H54 (cell line): Measurements from ENCODE around the gene TRPM3.

Experiments used
- DNase-seq: peaks from one replicate; pipeline ENCODE4 v3.0.0; 2011; ENCODE audit warnings: low spot score, mixed read lengths; ENCODE audit not compliant: insufficient read length
- FAIRE-seq: peaks from 3 replicates; lab custom pipeline; 2011; peaks lifted over from hg19 to GRCh38; lab: Jason Lieb, UNC
- POLR2A ChIP-seq: IDR thresholded peaks from 2 replicates; pipeline ENCODE4 v1.6.1; 2011; ENCODE audit warnings: low read depth, mild to moderate bottlenecking, low read length

Gene TRPM3

GRCh38 chr9:70893580-70894122, 227.8 kb downstream of the TRPM3 start:
- FAIRE-seq: peak; percentile 23
- no peak for TF ChIP-seq POLR2A

GRCh38 chr9:70888471-70888870, 232.9 kb downstream of the TRPM3 start:
- DNase-seq (no peak), FAIRE-seq (peak; percentile 48)
- no peak for TF ChIP-seq POLR2A

More at GRCh38 chr9:70893580-70894122, 227.8 kb downstream of the TRPM3 start:
- no peak for DNase-seq

- no peak for TF ChIP-seq POLR2A
- DNase-seq (no peak), FAIRE-seq (peak; percentile 43)
These were observed 233.6 kb downstream of the TRPM3 start for GRCh38 chr9:70887826-70888225.

- DNase-seq: no peak
- TF ChIP-seq POLR2A: no peak
- peak; percentile 43 for FAIRE-seq
These were observed 237.2 kb downstream of the TRPM3 start for GRCh38 chr9:70883963-70884793.

GRCh38 chr9:70883056-70883455, 238.4 kb downstream of the TRPM3 start:
- FAIRE-seq (peak; percentile 88), DNase-seq (peak; percentile 45)
- TF ChIP-seq POLR2A: no peak

GRCh38 chr9:70881333-70881732, 240.1 kb downstream of the TRPM3 start:
- FAIRE-seq: peak; percentile 91
- TF ChIP-seq POLR2A: no peak
- no peak for DNase-seq

GRCh38 chr9:70880535-70880934, 240.9 kb downstream of the TRPM3 start:
- no peak for TF ChIP-seq POLR2A
- FAIRE-seq (peak; percentile 60), DNase-seq (no peak)

GRCh38 chr9:70878576-70878975, 242.8 kb downstream of the TRPM3 start:
- no peak for TF ChIP-seq POLR2A
- FAIRE-seq (peak; percentile 83), DNase-seq (no peak)

- peak; percentile 72 for FAIRE-seq
- no peak for TF ChIP-seq POLR2A
- no peak for DNase-seq
These were observed 247.0 kb downstream of the TRPM3 start for GRCh38 chr9:70874451-70874850.

GRCh38 chr9:70873506-70873905, 247.9 kb downstream of the TRPM3 start:
- DNase-seq (no peak), FAIRE-seq (peak; percentile 81)
- TF ChIP-seq POLR2A: no peak

GRCh38 chr9:70868661-70869652, 252.5 kb downstream of the TRPM3 start:
- no peak for FAIRE-seq
- no peak for DNase-seq
- TF ChIP-seq POLR2A: no peak

GRCh38 chr9:70868041-70868440, 253.4 kb downstream of the TRPM3 start:
- no peak for DNase-seq
- TF ChIP-seq POLR2A: no peak
- FAIRE-seq: no peak

GRCh38 chr9:70865471-70865870, 255.9 kb downstream of the TRPM3 start:
- FAIRE-seq: no peak
- DNase-seq: no peak
- no peak for TF ChIP-seq POLR2A

- FAIRE-seq (no peak), DNase-seq (no peak)
- TF ChIP-seq POLR2A: no peak
These were observed 259.6 kb downstream of the TRPM3 start for GRCh38 chr9:70861797-70862196.
